MM.1S (cell line): Measurements from ENCODE around the gene COA5.

Source experiments
- DNase-seq: peaks from one replicate; pipeline ENCODE4 v3.0.0-alpha.2; 2015
- H2AFZ ChIP-seq: fragments of 300-600 bp; sonication (generic); 2 replicates; pipeline ENCODE4 v1.6.0; 2016; ENCODE audit warnings: antibody characterized with exemption, low read length
- H3F3A ChIP-seq: fragments of 300-600 bp; sonication (generic); 2 replicates; pipeline ENCODE4 v1.6.1; 2016; ENCODE audit warnings: mild to moderate bottlenecking, antibody characterized with exemption, low read length, moderate library complexity, mixed read lengths; ENCODE audit not compliant: insufficient read depth
- H3K27ac ChIP-seq: fragments of 300-600 bp; sonication (generic); 2 replicates; pipeline ENCODE4 v1.5.1; 2016; ENCODE audit warnings: mild to moderate bottlenecking, low read length
- H3K27me3 ChIP-seq: fragments of 300-600 bp; sonication (generic); replicated peaks from 2 replicates; pipeline ENCODE4 v1.6.0; 2016; ENCODE audit warnings: low read length; ENCODE audit not compliant: insufficient read depth
- H3K36me3 ChIP-seq: fragments of 300-600 bp; sonication (generic); replicated peaks from 2 replicates; pipeline ENCODE4 v1.6.1; 2016; ENCODE audit warnings: mild to moderate bottlenecking, low read length, mixed read lengths; ENCODE audit not compliant: insufficient read depth
- H3K4me1 ChIP-seq: fragments of 300-600 bp; sonication (generic); 2 replicates; pipeline ENCODE4 v1.6.1; 2016; ENCODE audit warnings: low read length, mixed read lengths
- H3K4me2 ChIP-seq: fragments of 300-600 bp; sonication (generic); 2 replicates; pipeline ENCODE4 v1.6.0; 2016; ENCODE audit warnings: low read depth, low read length
- H3K4me3 ChIP-seq: fragments of 300-600 bp; sonication (generic); 2 replicates; pipeline ENCODE4 v1.5.1; 2016; ENCODE audit warnings: low read length, mixed read lengths
- H3K79me2 ChIP-seq: fragments of 300-600 bp; sonication (generic); 2 replicates; pipeline ENCODE4 v1.6.1; 2016; ENCODE audit warnings: mixed run types, low read length, mixed read lengths
- H3K9ac ChIP-seq: fragments of 300-600 bp; sonication (generic); 2 replicates; pipeline ENCODE4 v1.6.1; 2016; ENCODE audit warnings: low read length, mixed read lengths
- H3K9me2 ChIP-seq: fragments of 300-600 bp; sonication (generic); replicated peaks from 2 replicates; pipeline ENCODE4 v1.6.1; 2016; ENCODE audit warnings: mild to moderate bottlenecking, low read length, mixed read lengths; ENCODE audit not compliant: insufficient read depth
- H3K9me3 ChIP-seq: fragments of 300-600 bp; sonication (generic); replicated peaks from 2 replicates; pipeline ENCODE4 v1.6.1; 2016; ENCODE audit warnings: mild to moderate bottlenecking, low read length, mixed read lengths; ENCODE audit not compliant: insufficient read depth
- H4K20me1 ChIP-seq: fragments of 300-600 bp; sonication (generic); 2 replicates; pipeline ENCODE4 v1.6.1; 2016; ENCODE audit warnings: mild to moderate bottlenecking, low read length, moderate library complexity, mixed read lengths; ENCODE audit not compliant: insufficient read depth
- CTCF ChIP-seq: fragments of 300-600 bp; sonication (generic); IDR thresholded peaks from 2 replicates; pipeline ENCODE4 v1.5.1; 2016; ENCODE audit warnings: antibody characterized with exemption, low read length, mixed read lengths
- EZH2 ChIP-seq: fragments of 300-600 bp; sonication (generic); optimal IDR thresholded peaks from 2 replicates; pipeline ENCODE3; 2017; ENCODE audit warnings: low read depth, mild to moderate bottlenecking, antibody characterized with exemption, low read length, mixed read lengths
- EZH2phosphoT487 ChIP-seq: fragments of 300-600 bp; sonication (generic); IDR thresholded peaks from 2 replicates; pipeline ENCODE4 v1.6.1; 2018; ENCODE audit warnings: antibody characterized with exemption, low read length

The COA5 gene

GRCh38 chr2:98583276-98583675 is 25.0 kb downstream of the COA5 start:
- no peaks in the 10 kb centered on the region for H3K4me1 ChIP-seq
- H3F3A ChIP-seq: peaks cover 4% of the 10 kb centered on the region; the same call in 1 of the 2 replicates
- H4K20me1 ChIP-seq: no peaks in the 10 kb centered on the region
- peaks cover 10% of the 10 kb centered on the region; the same call in 1 of the 2 replicates for H3K79me2 ChIP-seq
- no peak overlapping the region for H3K4me3 ChIP-seq
- DNase-seq: no peak
- H3K4me2 ChIP-seq: no peak overlapping the region
- H3K36me3 ChIP-seq: peaks cover 21% of the 10 kb centered on the region
- no peak overlapping the region for H3K9ac ChIP-seq
- no peaks in the 10 kb centered on the region for H3K9me3 ChIP-seq
- no peak overlapping the region for H2AFZ ChIP-seq
- TF ChIP-seq CTCF: no peak
- TF ChIP-seq EZH2phosphoT487: no peak
- no peak for TF ChIP-seq EZH2
- no peaks in the 10 kb centered on the region for H3K27me3 ChIP-seq
- H3K9me2 ChIP-seq: no peaks in the 10 kb centered on the region
- H3K27ac ChIP-seq: no peak overlapping the region

GRCh38 chr2:98582523-98582922 is 25.8 kb downstream of the COA5 start:
- Histone ChIP-seq H3K27me3 (no peaks in the 10 kb centered on the region), H4K20me1 (no peaks in the 10 kb centered on the region), H2AFZ (no peak overlapping the region), H3K4me3 (no peak overlapping the region), H3K27ac (no peak overlapping the region), H3K4me2 (no peak overlapping the region), H3F3A (peaks cover 4% of the 10 kb centered on the region; the same call in 1 of the 2 replicates), H3K9me3 (no peaks in the 10 kb centered on the region), H3K9me2 (no peaks in the 10 kb centered on the region), H3K79me2 (peaks cover 10% of the 10 kb centered on the region; the same call in 1 of the 2 replicates), H3K4me1 (no peaks in the 10 kb centered on the region), H3K36me3 (peaks cover 21% of the 10 kb centered on the region), H3K9ac (no peak overlapping the region)
- no peak for DNase-seq
- TF ChIP-seq CTCF (no peak), EZH2 (no peak)

- no peaks in the 10 kb centered on the region for H3K9me3 ChIP-seq
- TF ChIP-seq EZH2phosphoT487 (no peak), EZH2 (no peak), CTCF (no peak)
- H3K79me2 ChIP-seq: peaks cover 11% of the 10 kb centered on the region
- no peak overlapping the region for H3K9ac ChIP-seq
- H4K20me1 ChIP-seq: no peaks in the 10 kb centered on the region
- H3K27me3 ChIP-seq: no peaks in the 10 kb centered on the region
- no peak overlapping the region for H3K4me3 ChIP-seq
- H3F3A ChIP-seq: peaks cover 4% of the 10 kb centered on the region; the same call in 1 of the 2 replicates
- DNase-seq: no peak
- H3K36me3 ChIP-seq: peaks cover 23% of the 10 kb centered on the region
- no peak overlapping the region for H3K4me2 ChIP-seq
- no peak overlapping the region for H3K27ac ChIP-seq
- no peaks in the 10 kb centered on the region for H3K9me2 ChIP-seq
- H2AFZ ChIP-seq: no peak overlapping the region
- no peaks in the 10 kb centered on the region for H3K4me1 ChIP-seq
Measured at GRCh38 chr2:98580656-98581284, 27.5 kb downstream of the COA5 start.
